NCI-H446 treated with DMSO at 0.1 percent for 48 hours (cell line): ENCODE measurements around the gene SLFN14.
"Not testable (repeated sequence)": the region's sequence is repeated elsewhere in the genome, so short reads cannot be mapped to it uniquely, and the experiment has no call there.

Source experiments
- DNase-seq: peaks from one replicate; lab custom pipeline; 2025; lab: John Stamatoyannopoulos, UW

The SLFN14 gene

GRCh38 chr17:35521654-35522256 lies 38.9 kb downstream of the SLFN14 start:
- DNase-seq, result not testable (repeated sequence)

- DNase-seq, result no peak
Observed at GRCh38 chr17:35521150-35521549, 39.5 kb downstream of the SLFN14 start.

GRCh38 chr17:35519906-35520442 lies 40.6 kb downstream of the SLFN14 start:
- no peak for DNase-seq

- DNase-seq, result no peak
Observed at GRCh38 chr17:35519439-35519838, 41.2 kb downstream of the SLFN14 start.

DNA sequence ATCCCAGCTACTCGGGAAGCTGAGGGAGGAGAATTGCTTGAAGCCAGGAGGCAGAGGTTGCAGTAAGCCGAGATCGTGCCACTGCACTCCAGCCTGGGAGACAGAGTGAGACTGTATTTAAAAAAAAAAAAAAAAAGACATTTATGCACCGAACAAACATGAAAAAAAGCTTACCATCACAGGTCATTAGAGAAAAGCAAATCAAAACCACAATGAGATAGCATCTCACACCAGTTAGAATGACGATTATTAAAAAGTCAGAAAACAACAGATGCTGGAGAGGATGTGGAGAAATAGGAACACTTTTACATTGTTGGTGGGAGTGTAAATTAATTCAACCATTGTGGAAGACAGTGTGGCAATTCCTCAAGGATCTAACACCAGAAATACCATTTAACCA lies 42.2 kb downstream of the SLFN14 start:
- not testable (repeated sequence) for DNase-seq

- no peak for DNase-seq
Observed at GRCh38 chr17:35515027-35515426, 45.6 kb downstream of the SLFN14 start.

DNA sequence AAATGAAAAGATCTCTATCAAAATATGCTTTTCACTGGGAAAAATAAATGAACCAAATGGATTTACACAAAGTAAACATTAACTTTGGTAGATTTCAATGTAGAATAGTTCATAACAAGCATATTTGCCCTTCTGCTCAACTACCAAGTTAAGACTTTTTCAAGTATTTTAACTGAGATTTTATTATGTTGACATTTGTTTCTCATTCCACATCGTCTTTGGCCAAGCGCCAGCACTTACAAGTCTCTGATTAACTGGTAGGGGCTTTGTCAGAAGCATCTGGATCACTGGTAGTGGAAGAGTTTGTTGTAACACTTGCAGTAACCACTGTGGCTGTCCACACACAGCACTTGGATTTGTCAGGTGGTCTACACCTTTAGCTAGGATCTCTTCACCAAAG lies 46.1 kb downstream of the SLFN14 start:
- DNase-seq, result no peak
